Cerebellar nuclear complex (tissue), 1 donor: ENCODE results near the gene HS6ST3.

ENCODE experiments used
- DNase-seq, 2 experiments: peaks; one replicate each; lab custom pipeline; 2025; lab: John Stamatoyannopoulos, UW

Gene HS6ST3

GRCh38 chr13:96308568-96308967 is 218.7 kb downstream of the HS6ST3 start:
- no peak for DNase-seq

- DNase-seq: no peak
Observed at GRCh38 chr13:96314974-96315373, 225.1 kb downstream of the HS6ST3 start.

- no peak for DNase-seq
Observed at GRCh38 chr13:96338030-96338429, 248.1 kb downstream of the HS6ST3 start.

GRCh38 chr13:96342286-96342685 is 252.4 kb downstream of the HS6ST3 start:
- DNase-seq: no peak

GRCh38 chr13:96342852-96343465 is 253.1 kb downstream of the HS6ST3 start:
- no peak for DNase-seq

GRCh38 chr13:96346921-96347320 is 257.0 kb downstream of the HS6ST3 start:
- DNase-seq: no peak

- no peak for DNase-seq
Observed at GRCh38 chr13:96373597-96373996, 283.7 kb downstream of the HS6ST3 start.

GRCh38 chr13:96377835-96378234 is 287.9 kb downstream of the HS6ST3 start:
- no peak for DNase-seq

- DNase-seq: no peak
Observed at GRCh38 chr13:96379967-96380366, 290.1 kb downstream of the HS6ST3 start.

GRCh38 chr13:96381681-96382080 is 291.8 kb downstream of the HS6ST3 start:
- no peak for DNase-seq

- DNase-seq: no peak
Observed at GRCh38 chr13:96388598-96388997, 298.7 kb downstream of the HS6ST3 start.

GRCh38 chr13:96391606-96392005 is 301.7 kb downstream of the HS6ST3 start:
- no peak for DNase-seq

- DNase-seq: no peak
Observed at GRCh38 chr13:96397807-96398206, 307.9 kb downstream of the HS6ST3 start.

- DNase-seq: no peak
Observed at GRCh38 chr13:96398486-96398885, 308.6 kb downstream of the HS6ST3 start.

- no peak for DNase-seq
Observed at GRCh38 chr13:96403241-96403640, 313.3 kb downstream of the HS6ST3 start.

GRCh38 chr13:96403651-96404050 is 313.7 kb downstream of the HS6ST3 start:
- DNase-seq: no peak

- DNase-seq: no peak
Observed at GRCh38 chr13:96415831-96416385, 326.0 kb downstream of the HS6ST3 start.

- DNase-seq: no peak
Observed at GRCh38 chr13:96417939-96418685, 328.2 kb downstream of the HS6ST3 start.

- DNase-seq: no peak
Observed at GRCh38 chr13:96421314-96421713, 331.4 kb downstream of the HS6ST3 start.

- DNase-seq: no peak
Observed at GRCh38 chr13:96422002-96422401, 332.1 kb downstream of the HS6ST3 start.

GRCh38 chr13:96426167-96426566 is 336.3 kb downstream of the HS6ST3 start:
- no peak for DNase-seq

- no peak for DNase-seq
Observed at GRCh38 chr13:96428911-96429310, 339.0 kb downstream of the HS6ST3 start.

GRCh38 chr13:96431044-96431581 is 341.2 kb downstream of the HS6ST3 start:
- DNase-seq: no peak
